ENCODE data around the gene ENPP3.
"Not testable (repeated sequence)": the region's sequence is repeated elsewhere in the genome, so short reads cannot be mapped to it uniquely, and the experiment has no call there.

- not testable (repeated sequence) for TF ChIP-seq POLR2AphosphoS5 (IDR thresholded peaks at IDR 0.05; ENCODE audit: low read depth, low read length); EP300 (IDR thresholded peaks at IDR 0.05; ENCODE audit: borderline replicate concordance in 1 of 2, low read depth in 1 of 2, low read length in 1 of 2); ZBTB33 (IDR thresholded peaks at IDR 0.05; ENCODE audit: borderline replicate concordance, low read depth); REST (IDR thresholded peaks at IDR 0.05; ENCODE audit: low read depth, low read length); GABPA (IDR thresholded peaks at IDR 0.05; ENCODE audit: low read depth); EZH2phosphoT487 (IDR thresholded peaks at IDR 0.05; ENCODE audit: borderline replicate concordance, low read depth); RAD21 (IDR thresholded peaks at IDR 0.05; ENCODE audit: low read length); TAF1 (IDR thresholded peaks at IDR 0.05; ENCODE audit: borderline replicate concordance, low read depth, low read length); ELF1 (IDR thresholded peaks at IDR 0.05); FOXM1 (IDR thresholded peaks at IDR 0.05; ENCODE audit: low read depth); YY1 (IDR thresholded peaks at IDR 0.05; ENCODE audit: low read depth)
- TF ChIP-seq, protein P1, sequence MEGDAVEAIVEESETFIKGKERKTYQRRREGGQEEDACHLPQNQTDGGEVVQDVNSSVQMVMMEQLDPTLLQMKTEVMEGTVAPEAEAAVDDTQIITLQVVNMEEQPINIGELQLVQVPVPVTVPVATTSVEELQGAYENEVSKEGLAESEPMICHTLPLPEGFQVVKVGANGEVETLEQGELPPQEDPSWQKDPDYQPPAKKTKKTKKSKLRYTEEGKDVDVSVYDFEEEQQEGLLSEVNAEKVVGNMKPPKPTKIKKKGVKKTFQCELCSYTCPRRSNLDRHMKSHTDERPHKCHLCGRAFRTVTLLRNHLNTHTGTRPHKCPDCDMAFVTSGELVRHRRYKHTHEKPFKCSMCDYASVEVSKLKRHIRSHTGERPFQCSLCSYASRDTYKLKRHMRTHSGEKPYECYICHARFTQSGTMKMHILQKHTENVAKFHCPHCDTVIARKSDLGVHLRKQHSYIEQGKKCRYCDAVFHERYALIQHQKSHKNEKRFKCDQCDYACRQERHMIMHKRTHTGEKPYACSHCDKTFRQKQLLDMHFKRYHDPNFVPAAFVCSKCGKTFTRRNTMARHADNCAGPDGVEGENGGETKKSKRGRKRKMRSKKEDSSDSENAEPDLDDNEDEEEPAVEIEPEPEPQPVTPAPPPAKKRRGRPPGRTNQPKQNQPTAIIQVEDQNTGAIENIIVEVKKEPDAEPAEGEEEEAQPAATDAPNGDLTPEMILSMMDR (IDR thresholded peaks at IDR 0.05): not testable (repeated sequence)
- TF ChIP-seq, protein P2, sequence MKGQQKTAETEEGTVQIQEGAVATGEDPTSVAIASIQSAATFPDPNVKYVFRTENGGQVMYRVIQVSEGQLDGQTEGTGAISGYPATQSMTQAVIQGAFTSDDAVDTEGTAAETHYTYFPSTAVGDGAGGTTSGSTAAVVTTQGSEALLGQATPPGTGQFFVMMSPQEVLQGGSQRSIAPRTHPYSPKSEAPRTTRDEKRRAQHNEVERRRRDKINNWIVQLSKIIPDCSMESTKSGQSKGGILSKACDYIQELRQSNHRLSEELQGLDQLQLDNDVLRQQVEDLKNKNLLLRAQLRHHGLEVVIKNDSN (IDR thresholded peaks at IDR 0.05; ENCODE audit: borderline replicate concordance, low read depth): not testable (repeated sequence)
- TF ChIP-seq, protein P3, sequence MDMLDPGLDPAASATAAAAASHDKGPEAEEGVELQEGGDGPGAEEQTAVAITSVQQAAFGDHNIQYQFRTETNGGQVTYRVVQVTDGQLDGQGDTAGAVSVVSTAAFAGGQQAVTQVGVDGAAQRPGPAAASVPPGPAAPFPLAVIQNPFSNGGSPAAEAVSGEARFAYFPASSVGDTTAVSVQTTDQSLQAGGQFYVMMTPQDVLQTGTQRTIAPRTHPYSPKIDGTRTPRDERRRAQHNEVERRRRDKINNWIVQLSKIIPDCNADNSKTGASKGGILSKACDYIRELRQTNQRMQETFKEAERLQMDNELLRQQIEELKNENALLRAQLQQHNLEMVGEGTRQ (IDR thresholded peaks at IDR 0.05; ENCODE audit: borderline replicate concordance, low read depth, low read length): not testable (repeated sequence)
Measured at GRCh38 chr6:131700851-131701250, 63.7 kb downstream of the ENPP3 start.
